ENCODE results near the gene PRDM16.

The PRDM16 gene

GRCh38 chr1:3411806-3412205, 342.8 kb downstream of the PRDM16 start:
- no peaks in the 10 kb centered on the region for H3K4me1 ChIP-seq (ENCODE audit: insufficient read depth, low read length)
- no peak for TF ChIP-seq EZH2 (IDR thresholded peaks at IDR 0.05; ENCODE audit: borderline replicate concordance, low read depth, low read length, severe bottlenecking)
- TF ChIP-seq CTCF (IDR thresholded peaks at IDR 0.05; ENCODE audit: borderline replicate concordance, extremely low read depth, low read length, poor library complexity, severe bottlenecking): no peak
- H3K36me3 ChIP-seq (ENCODE audit: insufficient read depth, low read length): no peaks in the 10 kb centered on the region
- no peaks in the 10 kb centered on the region for H3K9me3 ChIP-seq (ENCODE audit: insufficient read depth, low read length, severe bottlenecking)
- ATAC-seq (ENCODE audit: insufficient read depth, low read depth) (no peak), DNase-seq (no peak)
- no peaks in the 10 kb centered on the region for H3K27me3 ChIP-seq (ENCODE audit: insufficient read depth, low read length, poor library complexity)
- no peak overlapping the region for H3K4me3 ChIP-seq (ENCODE audit: low read depth in 1 of 2, low read length in 2 of 2)
- no peak overlapping the region for H3K4me2 ChIP-seq (ENCODE audit: insufficient read depth, low read length)
- no peak overlapping the region for H2AFZ ChIP-seq (ENCODE audit: low read depth, low read length)
- no peak overlapping the region for H3K27ac ChIP-seq (ENCODE audit: low read length)
- H3K79me2 ChIP-seq (ENCODE audit: insufficient read depth, low read length): no peaks in the 10 kb centered on the region
- no peaks in the 10 kb centered on the region for H4K20me1 ChIP-seq (ENCODE audit: insufficient read depth, low read length)
- H3K9ac ChIP-seq (ENCODE audit: low read depth, low read length): no peak overlapping the region

GRCh38 chr1:3412376-3412775, 343.4 kb downstream of the PRDM16 start:
- no peak overlapping the region for H3K9ac ChIP-seq (ENCODE audit: low read depth, low read length)
- H2AFZ ChIP-seq (ENCODE audit: low read depth, low read length): no peak overlapping the region
- no peaks in the 10 kb centered on the region for H3K9me3 ChIP-seq (ENCODE audit: insufficient read depth, low read length, severe bottlenecking)
- ATAC-seq (ENCODE audit: insufficient read depth, low read depth) (no peak), DNase-seq (no peak)
- no peaks in the 10 kb centered on the region for H3K27me3 ChIP-seq (ENCODE audit: insufficient read depth, low read length, poor library complexity)
- no peaks in the 10 kb centered on the region for H3K79me2 ChIP-seq (ENCODE audit: insufficient read depth, low read length)
- TF ChIP-seq CTCF (IDR thresholded peaks at IDR 0.05; ENCODE audit: borderline replicate concordance, extremely low read depth, low read length, poor library complexity, severe bottlenecking) (no peak), EZH2 (IDR thresholded peaks at IDR 0.05; ENCODE audit: borderline replicate concordance, low read depth, low read length, severe bottlenecking) (no peak)
- H3K4me1 ChIP-seq (ENCODE audit: insufficient read depth, low read length): no peaks in the 10 kb centered on the region
- no peaks in the 10 kb centered on the region for H4K20me1 ChIP-seq (ENCODE audit: insufficient read depth, low read length)
- H3K4me2 ChIP-seq (ENCODE audit: insufficient read depth, low read length): no peak overlapping the region
- no peaks in the 10 kb centered on the region for H3K36me3 ChIP-seq (ENCODE audit: insufficient read depth, low read length)
- H3K27ac ChIP-seq (ENCODE audit: low read length): no peak overlapping the region
- H3K4me3 ChIP-seq (ENCODE audit: low read depth in 1 of 2, low read length in 2 of 2): no peak overlapping the region

GRCh38 chr1:3413975-3414710, 345.1 kb downstream of the PRDM16 start:
- ATAC-seq (ENCODE audit: insufficient read depth, low read depth): no peak
- H3K36me3 ChIP-seq (ENCODE audit: insufficient read depth, low read length): no peaks in the 10 kb centered on the region

More at GRCh38 chr1:3413975-3414710, 345.1 kb downstream of the PRDM16 start:
- Histone ChIP-seq H3K9ac (ENCODE audit: low read depth, low read length) (no peak overlapping the region), H3K4me3 (ENCODE audit: low read depth in 1 of 2, low read length in 2 of 2) (no peak overlapping the region), H3K4me2 (ENCODE audit: insufficient read depth, low read length) (no peak overlapping the region), H3K27me3 (ENCODE audit: insufficient read depth, low read length, poor library complexity) (no peaks in the 10 kb centered on the region), H3K27ac (ENCODE audit: low read length) (no peak overlapping the region), H2AFZ (ENCODE audit: low read depth, low read length) (no peak overlapping the region), H3K4me1 (ENCODE audit: insufficient read depth, low read length) (no peaks in the 10 kb centered on the region), H3K9me3 (ENCODE audit: insufficient read depth, low read length, severe bottlenecking) (no peaks in the 10 kb centered on the region), H3K79me2 (ENCODE audit: insufficient read depth, low read length) (no peaks in the 10 kb centered on the region), H4K20me1 (ENCODE audit: insufficient read depth, low read length) (no peaks in the 10 kb centered on the region)
- DNase-seq: no peak
- TF ChIP-seq EZH2 (IDR thresholded peaks at IDR 0.05; ENCODE audit: borderline replicate concordance, low read depth, low read length, severe bottlenecking): no peak
- TF ChIP-seq CTCF (IDR thresholded peaks at IDR 0.05; ENCODE audit: borderline replicate concordance, extremely low read depth, low read length, poor library complexity, severe bottlenecking): no peak
